HL-60/S4 (cell line): ENCODE measurements around the gene GPC2.

ENCODE experiments used
- in situ Hi-C: fragments of 300-500 bp; cut with MboI; formaldehyde crosslinking; loops from 2 replicates; pipeline ENCODE4 v1.14.3; 2022; ENCODE audit warnings: low sequenced_read_pairs

GPC2 gene

GRCh38 chr7:100177045-100178001 is at the start of gene GPC2, which contains the start of gene STAG3:
TSS of gene GPC2 (minus strand) at chr7:100177381. CDS start at chr7:100177199, 182 bp downstream.
TSS of gene STAG3 (plus strand) at chr7:100177918. CDS start at chr7:100180557, 2,639 bp downstream.
- in situ Hi-C loops: no loop called here

GRCh38 chr7:100224891-100225290 is 47.7 kb upstream of the GPC2 start:
- in situ Hi-C loops: loop anchor here (25.0 kb wide), 1 partner anchor 238 kb away; the partner anchor contains the start of gene AZGP1

- in situ Hi-C loops: loop anchor here (25.0 kb wide), 1 partner anchor 236 kb away; the partner anchor contains the start of gene AZGP1
These were observed 46.3 kb upstream of the GPC2 start for GRCh38 chr7:100223376-100223927.

- in situ Hi-C loops: loop anchor here (25.0 kb wide), 1 partner anchor 235 kb away; the partner anchor contains the start of gene AZGP1
These were observed 45.4 kb upstream of the GPC2 start for GRCh38 chr7:100222445-100223132.

GRCh38 chr7:100221767-100222444 is 44.7 kb upstream of the GPC2 start:
- in situ Hi-C loops: loop anchor here (25.0 kb wide), 1 partner anchor 235 kb away; the partner anchor contains the start of gene AZGP1

- in situ Hi-C loops: loop anchor here (25.0 kb wide), 1 partner anchor 234 kb away; the partner anchor contains the start of gene AZGP1
These were observed 44.1 kb upstream of the GPC2 start for GRCh38 chr7:100221231-100221718.

GRCh38 chr7:100220586-100221230 is 43.5 kb upstream of the GPC2 start:
- in situ Hi-C loops: loop anchor here (25.0 kb wide), 1 partner anchor 233 kb away; the partner anchor contains the start of gene AZGP1

- in situ Hi-C loops: loop anchor here (25.0 kb wide), 1 partner anchor 233 kb away; the partner anchor contains the start of gene AZGP1
These were observed 42.8 kb upstream of the GPC2 start, which contains the start of gene PVRIG for GRCh38 chr7:100219801-100220585. TSS of gene PVRIG (plus strand) at chr7:100219949. CDS start at chr7:100219971, 22 bp downstream.

- in situ Hi-C loops: loop anchor here (25.0 kb wide), 1 partner anchor 232 kb away; the partner anchor contains the start of gene AZGP1
These were observed 42.1 kb upstream of the GPC2 start for GRCh38 chr7:100219271-100219737.

GRCh38 chr7:100217934-100218333 is 40.8 kb upstream of the GPC2 start:
- in situ Hi-C loops: loop anchor here (25.0 kb wide), 1 partner anchor 231 kb away; the partner anchor contains the start of gene AZGP1

- in situ Hi-C loops: loop anchor here (25.0 kb wide), 1 partner anchor 229 kb away; the partner anchor contains the start of gene AZGP1
These were observed 38.7 kb upstream of the GPC2 start for GRCh38 chr7:100215895-100216294.

GRCh38 chr7:100214356-100214755 is 37.2 kb upstream of the GPC2 start:
- in situ Hi-C loops: loop anchor here (25.0 kb wide), 1 partner anchor 227 kb away; the partner anchor contains the start of gene AZGP1

- in situ Hi-C loops: loop anchor here (25.0 kb wide), 1 partner anchor 226 kb away; the partner anchor contains the start of gene AZGP1
These were observed 36.5 kb upstream of the GPC2 start for GRCh38 chr7:100213672-100214071.

GRCh38 chr7:100212631-100213286 is 35.6 kb upstream of the GPC2 start:
- in situ Hi-C loops: loop anchor here (25.0 kb wide), 1 partner anchor 225 kb away; the partner anchor contains the start of gene AZGP1

- in situ Hi-C loops: loop anchor here (25.0 kb wide), 1 partner anchor 224 kb away; the partner anchor contains the start of gene AZGP1
These were observed 34.2 kb upstream of the GPC2 start for GRCh38 chr7:100211342-100211780.

- in situ Hi-C loops: loop anchor here (25.0 kb wide), 1 partner anchor 224 kb away; the partner anchor contains the start of gene AZGP1
These were observed 33.6 kb upstream of the GPC2 start for GRCh38 chr7:100210805-100211204.

- in situ Hi-C loops: loop anchor here (25.0 kb wide), 1 partner anchor 222 kb away; the partner anchor contains the start of gene AZGP1
These were observed 32.3 kb upstream of the GPC2 start for GRCh38 chr7:100209493-100209892.
